GM12878 (cell line): ENCODE data around the gene OLFM2.
"Not testable (repeated sequence)": the region's sequence is repeated elsewhere in the genome, so short reads cannot be mapped to it uniquely, and the experiment has no call there.

ENCODE experiments used
- BHLHE40 ChIP-seq, 2 experiments: fragments of 450-650 bp in 1 of 2; IDR thresholded peaks; 2 replicates each; pipeline ENCODE4 v1.6.1; 2011 to 2017; ENCODE audit warnings: low read depth in 2 of 2, borderline replicate concordance in 1 of 2, improper control_type of control experiment in 1 of 2, low read length in 1 of 2, mild to moderate bottlenecking in 1 of 2
- CBX3 ChIP-seq: fragments of 200-600 bp; sonication (generic); IDR thresholded peaks from 2 replicates; pipeline ENCODE4 v1.6.1; 2016; ENCODE audit warnings: low read depth, borderline replicate concordance
- EGR1 ChIP-seq, 2 experiments: IDR thresholded peaks; 1 replicate in 1 of 2; 2 replicates in 1 of 2; pipeline ENCODE4 v1.6.1; 2011 to 2012; ENCODE audit warnings: low read depth in 2 of 2, low read length in 2 of 2, borderline replicate concordance in 1 of 2, mild to moderate bottlenecking in 1 of 2, moderate library complexity in 1 of 2
- HDAC2 ChIP-seq: fragments of 200-600 bp; sonication (generic); IDR thresholded peaks from 2 replicates; pipeline ENCODE4 v1.6.1; 2017
- POLR2A ChIP-seq: IDR thresholded peaks from 2 replicates; pipeline ENCODE4 v1.6.1; 2011; ENCODE audit warnings: low read depth, mild to moderate bottlenecking, low read length
- SP1 ChIP-seq: IDR thresholded peaks from one replicate; pipeline ENCODE4 v1.6.1; 2011; ENCODE audit warnings: low read depth, low read length
- SUPT20H ChIP-seq: IDR thresholded peaks from 2 replicates; pipeline ENCODE4 v1.6.1; 2011; ENCODE audit warnings: low read depth, mild to moderate bottlenecking, low read length, moderate library complexity, borderline replicate concordance; ENCODE audit not compliant: control insufficient read depth
- ZNF217 ChIP-seq: fragments of 450-650 bp; IDR thresholded peaks from 2 replicates; pipeline ENCODE4 v1.6.1; 2017; ENCODE audit warnings: antibody characterized with exemption, mild to moderate bottlenecking
- ZZZ3 ChIP-seq: IDR thresholded peaks from 2 replicates; pipeline ENCODE4 v1.6.1; 2011; ENCODE audit warnings: low read depth; ENCODE audit not compliant: control insufficient read depth, insufficient read length
- TF ChIP-seq, protein P1 (sequence below), 3 experiments: IDR thresholded peaks in 2 of 3; conservative IDR thresholded peaks in 1 of 3; 2 replicates each; pipeline ENCODE4 v1.5.1; 2011; ENCODE audit warnings: low read depth in 3 of 3, low read length in 3 of 3, mild to moderate bottlenecking in 3 of 3, control low read depth in 2 of 3, moderate library complexity in 2 of 3, inconsistent platforms in 1 of 3, mixed read lengths in 1 of 3; ENCODE audit not compliant: control insufficient read depth in 2 of 3, insufficient read depth in 1 of 3; ENCODE audit errors: extremely low read depth in 1 of 3
- TF ChIP-seq, protein P2 (sequence below): IDR thresholded peaks from 2 replicates; pipeline ENCODE4 v1.6.1; 2011; ENCODE audit warnings: low read depth, mild to moderate bottlenecking, low read length, moderate library complexity, borderline replicate concordance; ENCODE audit errors: extremely low read depth
- TF ChIP-seq, protein P3 (sequence below): IDR thresholded peaks from 2 replicates; pipeline ENCODE4 v1.6.1; 2012; ENCODE audit warnings: low read depth, low read length, improper control_type of control experiment

- not testable (repeated sequence) for TF ChIP-seq ZNF217; POLR2A; HDAC2; CBX3; EGR1 (IDR thresholded peaks at IDR 0.05; ENCODE audit: borderline replicate concordance in 1 of 2, low read depth in 2 of 2, low read length in 2 of 2); SUPT20H; BHLHE40 (IDR thresholded peaks at IDR 0.05; ENCODE audit: borderline replicate concordance in 1 of 2, low read depth in 2 of 2, low read length in 1 of 2); SP1; ZZZ3
- TF ChIP-seq, protein P1, sequence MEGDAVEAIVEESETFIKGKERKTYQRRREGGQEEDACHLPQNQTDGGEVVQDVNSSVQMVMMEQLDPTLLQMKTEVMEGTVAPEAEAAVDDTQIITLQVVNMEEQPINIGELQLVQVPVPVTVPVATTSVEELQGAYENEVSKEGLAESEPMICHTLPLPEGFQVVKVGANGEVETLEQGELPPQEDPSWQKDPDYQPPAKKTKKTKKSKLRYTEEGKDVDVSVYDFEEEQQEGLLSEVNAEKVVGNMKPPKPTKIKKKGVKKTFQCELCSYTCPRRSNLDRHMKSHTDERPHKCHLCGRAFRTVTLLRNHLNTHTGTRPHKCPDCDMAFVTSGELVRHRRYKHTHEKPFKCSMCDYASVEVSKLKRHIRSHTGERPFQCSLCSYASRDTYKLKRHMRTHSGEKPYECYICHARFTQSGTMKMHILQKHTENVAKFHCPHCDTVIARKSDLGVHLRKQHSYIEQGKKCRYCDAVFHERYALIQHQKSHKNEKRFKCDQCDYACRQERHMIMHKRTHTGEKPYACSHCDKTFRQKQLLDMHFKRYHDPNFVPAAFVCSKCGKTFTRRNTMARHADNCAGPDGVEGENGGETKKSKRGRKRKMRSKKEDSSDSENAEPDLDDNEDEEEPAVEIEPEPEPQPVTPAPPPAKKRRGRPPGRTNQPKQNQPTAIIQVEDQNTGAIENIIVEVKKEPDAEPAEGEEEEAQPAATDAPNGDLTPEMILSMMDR (IDR thresholded peaks at IDR 0.05 in 2 of 3, conservative IDR thresholded peaks at IDR 0.05 in 1 of 3; ENCODE audit: control insufficient read depth in 2 of 3, extremely low read depth in 1 of 3, insufficient read depth in 1 of 3, low read depth in 3 of 3, low read length in 3 of 3), result not testable (repeated sequence)
- TF ChIP-seq, protein P2, sequence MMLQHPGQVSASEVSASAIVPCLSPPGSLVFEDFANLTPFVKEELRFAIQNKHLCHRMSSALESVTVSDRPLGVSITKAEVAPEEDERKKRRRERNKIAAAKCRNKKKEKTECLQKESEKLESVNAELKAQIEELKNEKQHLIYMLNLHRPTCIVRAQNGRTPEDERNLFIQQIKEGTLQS, result not testable (repeated sequence)
- TF ChIP-seq, protein P3, sequence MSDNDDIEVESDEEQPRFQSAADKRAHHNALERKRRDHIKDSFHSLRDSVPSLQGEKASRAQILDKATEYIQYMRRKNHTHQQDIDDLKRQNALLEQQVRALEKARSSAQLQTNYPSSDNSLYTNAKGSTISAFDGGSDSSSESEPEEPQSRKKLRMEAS, result not testable (repeated sequence)
Observed at GRCh38 chr19:9946528-9947125, 10.3 kb upstream of the OLFM2 start.
